Measurements from ENCODE around the gene ABL1.

GRCh38 chr9:130897848-130898551 is 62.9 kb downstream of the ABL1 start:
- TF ChIP-seq CTCF (IDR thresholded peaks at IDR 0.05; ENCODE audit: borderline replicate concordance, extremely low read depth, low read length, poor library complexity, severe bottlenecking) (no peak), EZH2 (IDR thresholded peaks at IDR 0.05; ENCODE audit: borderline replicate concordance, low read depth, low read length, severe bottlenecking) (no peak)
